GM18511 (cell line): ENCODE measurements around the gene GPR156.
A peak's percentile ranks its signal among the peaks of the same experiment; 100 is the strongest.
"Not testable (repeated sequence)": the region's sequence is repeated elsewhere in the genome, so short reads cannot be mapped to it uniquely, and the experiment has no call there.

Experiments used
- ATAC-seq: cut with Tn5 transposase; IDR thresholded peaks from one replicate; pipeline ENCODE4 v1.9.1; 2021; ENCODE audit warnings: mild to moderate bottlenecking, moderate library complexity; ENCODE audit not compliant: unreplicated experiment

Gene GPR156

GRCh38 chr3:120163026-120163425 is 122.0 kb downstream of the GPR156 start:
- ATAC-seq, result no peak

- no peak for ATAC-seq
Measured at GRCh38 chr3:120162400-120162799, 122.6 kb downstream of the GPR156 start.

GRCh38 chr3:120161902-120162301 is 123.1 kb downstream of the GPR156 start:
- no peak for ATAC-seq

DNA sequence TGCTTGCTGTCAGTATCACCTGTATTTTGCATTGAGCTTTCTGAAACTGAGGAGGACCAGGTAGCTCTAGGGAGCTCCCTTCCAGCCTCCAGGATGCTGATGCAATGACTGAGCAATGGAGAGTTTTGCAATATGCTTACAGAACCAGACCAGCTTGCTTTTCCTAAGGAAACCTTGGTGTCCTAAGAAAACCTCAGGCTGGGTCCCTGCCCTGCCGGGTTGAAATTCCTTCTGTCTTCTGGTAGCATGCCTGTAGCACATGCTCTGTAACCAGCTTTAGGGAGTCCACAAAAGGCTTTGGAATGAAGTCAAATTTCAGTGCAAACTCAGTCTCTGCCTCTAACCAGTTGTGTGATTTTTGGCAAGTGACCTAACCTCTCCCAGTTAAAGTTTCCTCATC is 125.0 kb downstream of the GPR156 start:
- ATAC-seq, result no peak

- ATAC-seq, result no peak
Measured at GRCh38 chr3:120157681-120158080, 127.3 kb downstream of the GPR156 start.

DNA sequence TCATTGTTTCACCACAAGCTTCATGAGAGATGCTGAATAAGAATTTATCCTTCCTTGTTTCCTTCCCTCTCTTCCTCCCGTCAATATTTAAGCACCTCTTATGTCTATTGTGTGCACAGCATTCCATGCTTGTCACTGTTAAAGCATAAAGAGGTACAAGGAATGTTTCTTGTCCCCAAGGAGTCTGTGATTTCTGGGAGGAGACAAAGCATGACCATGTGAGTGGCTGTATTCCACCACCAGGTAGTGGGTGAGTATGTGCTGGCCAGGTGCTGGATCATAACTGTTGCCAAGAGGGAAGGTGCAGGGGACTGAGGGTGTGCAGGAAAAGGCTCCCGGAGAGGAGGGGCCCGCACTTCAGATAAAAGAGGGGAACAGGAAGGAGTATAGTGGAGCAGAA is 127.9 kb downstream of the GPR156 start:
- no peak for ATAC-seq

DNA sequence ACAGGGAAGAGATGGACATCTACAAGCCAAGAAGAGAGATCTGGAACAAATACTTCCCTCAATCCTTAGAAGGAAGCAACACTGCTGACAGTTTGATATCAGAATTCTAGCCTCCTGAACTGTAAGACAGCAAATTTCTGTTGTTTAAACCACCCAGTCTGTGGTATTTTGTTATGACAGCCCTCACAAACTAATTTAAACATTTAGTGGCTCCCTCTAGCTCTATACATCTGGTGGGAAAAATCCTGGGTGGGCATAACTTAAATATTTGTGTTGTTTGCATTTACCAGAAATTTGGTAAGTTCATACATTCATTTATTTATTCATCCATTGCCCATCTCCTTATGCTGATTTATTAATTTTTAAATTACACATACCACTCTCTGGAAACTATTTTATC is 128.3 kb downstream of the GPR156 start:
- no peak for ATAC-seq

GRCh38 chr3:120155694-120156093 is 129.3 kb downstream of the GPR156 start:
- not testable (repeated sequence) for ATAC-seq

DNA sequence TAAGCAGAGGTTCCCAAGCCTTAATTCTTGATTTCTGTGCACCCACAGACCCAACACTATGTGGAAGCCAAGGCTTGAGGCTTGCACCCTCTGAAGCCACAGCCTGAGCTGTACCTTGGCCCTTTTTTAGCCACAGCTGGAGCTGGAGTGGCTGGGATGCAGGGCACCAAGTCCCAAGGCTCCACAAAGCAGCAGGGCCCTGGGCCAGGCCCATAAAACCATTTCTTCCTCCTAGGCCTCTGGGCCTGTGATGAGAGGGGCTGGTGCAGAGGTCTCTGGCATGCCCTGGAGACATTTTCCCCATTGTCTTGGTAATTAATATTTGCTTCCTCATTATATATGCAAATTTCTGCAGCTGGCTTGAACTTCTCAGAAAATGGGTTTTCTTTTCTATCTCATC is 129.9 kb downstream of the GPR156 start:
- ATAC-seq, result no peak

- ATAC-seq, result no peak
Measured at GRCh38 chr3:120153294-120153693, 131.7 kb downstream of the GPR156 start.

DNA sequence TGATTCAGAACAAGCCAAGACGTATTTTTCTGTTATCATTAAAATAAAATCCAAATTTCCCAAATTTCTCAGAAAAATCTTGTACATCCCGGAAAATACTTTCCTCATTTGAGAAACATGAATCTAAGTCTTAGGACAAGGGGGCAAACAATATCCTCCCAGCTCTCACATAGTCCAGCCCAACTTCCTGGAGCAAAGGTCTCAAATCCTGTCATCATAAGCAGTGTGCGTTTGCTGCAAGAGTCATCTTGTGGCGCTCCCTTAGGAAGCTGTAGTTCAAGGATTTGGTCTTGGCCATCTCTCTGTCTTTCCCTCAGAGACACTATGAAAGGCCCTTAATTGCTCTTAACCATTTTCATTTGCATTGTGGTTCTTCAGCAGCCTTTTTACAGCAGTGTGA is 133.2 kb downstream of the GPR156 start:
- ATAC-seq, result no peak

- no peak for ATAC-seq
Measured at GRCh38 chr3:120148187-120148949, 136.7 kb downstream of the GPR156 start.

DNA sequence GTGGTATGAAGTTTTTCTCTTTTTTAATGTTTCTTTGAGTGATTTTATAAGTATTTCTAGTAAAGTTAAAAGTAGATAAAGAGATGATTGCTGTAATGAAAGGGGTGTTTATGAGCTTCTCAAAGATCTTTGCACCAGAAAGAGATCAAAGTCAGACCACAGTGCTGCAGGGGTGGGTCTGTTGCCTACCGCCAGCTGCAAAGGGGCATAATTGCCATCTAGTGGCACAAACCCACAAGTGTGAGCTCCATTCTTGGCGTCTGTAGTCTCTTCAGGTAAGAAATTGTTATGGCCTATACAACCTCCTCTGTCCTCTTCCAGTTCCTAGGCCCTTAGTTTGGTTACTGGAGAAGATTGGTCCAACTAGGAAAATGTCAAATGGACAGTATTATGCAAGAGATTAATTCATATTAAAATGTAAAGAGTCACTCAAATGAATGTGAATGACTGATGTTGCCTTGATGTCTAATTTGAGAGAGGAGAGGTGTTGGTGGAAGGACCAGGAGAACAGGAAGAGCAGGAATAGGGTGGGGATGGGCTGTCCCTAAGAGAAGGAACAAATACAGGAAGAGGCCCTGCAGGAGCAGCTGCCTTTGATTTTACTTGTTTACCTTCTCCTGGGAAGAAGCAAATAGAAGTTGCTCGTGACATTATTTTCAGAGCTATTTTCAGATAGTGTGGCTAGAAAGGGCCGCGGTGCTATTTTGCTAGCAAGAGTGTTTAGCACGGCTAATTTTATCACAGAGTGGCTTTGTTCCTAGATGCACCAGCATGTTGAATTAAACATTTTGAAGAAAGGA is 137.8 kb downstream of the GPR156 start:
- no peak for ATAC-seq

GRCh38 chr3:120145542-120146285 is 139.3 kb downstream of the GPR156 start:
- peak; percentile 63 for ATAC-seq

- no peak for ATAC-seq
Measured at GRCh38 chr3:120144267-120144666, 140.8 kb downstream of the GPR156 start.

DNA sequence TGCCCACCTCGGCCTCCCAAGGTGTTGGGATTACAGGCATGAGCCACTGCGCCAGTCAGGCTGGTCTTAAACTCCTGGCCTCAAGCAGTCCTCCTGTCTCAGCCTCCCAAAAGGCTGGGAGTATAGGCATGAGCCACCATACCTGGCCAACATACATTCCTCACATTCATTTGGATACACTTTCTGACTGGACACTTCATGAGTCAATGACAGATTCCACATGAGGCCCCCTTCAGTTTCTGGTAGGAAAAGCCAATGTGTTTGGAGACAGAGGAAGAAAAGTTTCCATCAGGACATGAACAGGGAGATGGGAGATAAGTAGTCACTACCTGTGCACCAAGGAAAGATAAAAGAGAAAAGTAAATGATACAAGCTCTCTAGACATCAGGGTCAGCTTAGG is 141.3 kb downstream of the GPR156 start:
- no peak for ATAC-seq

DNA sequence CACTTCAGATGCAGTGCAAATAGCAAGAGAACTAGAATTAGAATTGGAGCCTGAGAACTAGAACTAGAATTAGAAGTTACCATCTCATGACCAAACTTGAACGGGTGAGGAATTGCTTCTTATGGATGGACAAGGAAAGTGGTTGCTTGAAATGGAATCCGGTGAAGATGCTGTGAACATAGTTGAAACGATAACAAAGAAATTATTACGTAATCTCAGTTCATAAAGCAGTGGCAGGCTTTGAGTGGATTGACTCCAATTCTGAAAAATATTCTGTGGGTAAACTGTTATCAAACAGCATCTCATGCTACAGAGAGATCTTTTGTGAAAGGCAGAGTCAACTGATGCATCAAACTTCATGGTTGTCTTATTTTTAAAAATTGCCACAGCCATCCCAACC is 142.8 kb downstream of the GPR156 start:
- ATAC-seq, result no peak

DNA sequence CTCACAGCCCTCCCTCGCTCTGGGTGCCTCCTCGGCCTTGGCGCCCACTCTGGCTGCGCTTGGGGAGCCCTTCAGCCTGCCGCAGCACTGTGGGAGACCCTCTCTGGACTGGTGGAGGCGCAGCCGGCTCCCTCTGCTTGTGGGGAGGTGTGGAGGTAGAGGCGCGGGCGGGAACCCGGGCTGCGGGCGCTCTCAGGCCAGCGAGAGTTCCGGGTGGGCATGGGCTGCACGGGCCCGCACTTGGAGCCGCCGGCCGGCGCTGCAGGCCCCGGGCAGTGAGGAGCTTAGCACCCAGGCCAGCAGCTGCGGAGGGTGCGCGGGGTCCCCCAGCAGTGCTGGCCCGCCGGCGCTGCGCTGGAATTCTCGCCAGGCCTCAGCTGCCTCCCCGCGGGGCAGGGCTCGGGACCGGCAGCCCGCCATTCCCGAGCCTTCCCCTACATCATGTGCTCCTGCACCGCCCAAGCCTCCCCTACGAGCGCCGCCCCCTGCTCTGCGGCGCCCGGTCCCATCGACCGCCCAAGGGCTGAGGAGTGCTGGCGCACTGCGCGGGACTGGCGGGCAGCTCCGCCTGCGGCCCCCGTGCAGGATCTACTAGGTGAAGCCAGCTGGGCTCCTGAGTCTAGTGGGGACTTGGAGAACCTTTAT is 144.8 kb downstream of the GPR156 start:
- no peak for ATAC-seq

- no peak for ATAC-seq
Measured at GRCh38 chr3:120139140-120139539, 145.9 kb downstream of the GPR156 start.

DNA sequence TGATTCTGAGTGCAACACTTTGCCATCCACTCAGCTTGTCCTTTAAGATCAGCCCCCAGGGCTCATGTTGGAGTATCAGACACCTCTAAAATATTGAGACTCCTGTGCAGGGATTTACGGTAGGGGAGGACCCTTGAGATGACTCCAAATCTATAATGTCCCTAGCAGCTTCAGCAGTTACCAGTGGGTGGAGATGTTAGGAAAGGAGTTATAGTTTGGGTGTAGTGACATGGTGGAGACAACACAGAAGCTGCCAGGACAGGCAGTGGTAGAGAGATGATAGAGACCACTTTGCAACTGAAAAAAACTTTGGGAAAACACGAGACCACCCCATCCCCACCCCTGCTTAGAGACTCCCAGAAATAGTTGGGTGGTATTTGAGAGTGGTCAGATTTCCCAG is 147.5 kb downstream of the GPR156 start:
- no peak for ATAC-seq

GRCh38 chr3:120130656-120131055 is 154.4 kb downstream of the GPR156 start:
- no peak for ATAC-seq
